Activated CD8-positive, alpha-beta memory T cell treated with anti-CD3 and anti-CD28 coated beads, Interleukin-2, amount 50 U/mL, for 24 hours (primary cell): Measurements from ENCODE around the gene AP1S1.
"Not testable (repeated sequence)": the region's sequence is repeated elsewhere in the genome, so short reads cannot be mapped to it uniquely, and the experiment has no call there.

Experiments used
- DNase-seq: peaks from one replicate; pipeline ENCODE4 v3.0.0-alpha.2; 2020; ENCODE audit errors: extremely low read depth

The AP1S1 gene

DNA sequence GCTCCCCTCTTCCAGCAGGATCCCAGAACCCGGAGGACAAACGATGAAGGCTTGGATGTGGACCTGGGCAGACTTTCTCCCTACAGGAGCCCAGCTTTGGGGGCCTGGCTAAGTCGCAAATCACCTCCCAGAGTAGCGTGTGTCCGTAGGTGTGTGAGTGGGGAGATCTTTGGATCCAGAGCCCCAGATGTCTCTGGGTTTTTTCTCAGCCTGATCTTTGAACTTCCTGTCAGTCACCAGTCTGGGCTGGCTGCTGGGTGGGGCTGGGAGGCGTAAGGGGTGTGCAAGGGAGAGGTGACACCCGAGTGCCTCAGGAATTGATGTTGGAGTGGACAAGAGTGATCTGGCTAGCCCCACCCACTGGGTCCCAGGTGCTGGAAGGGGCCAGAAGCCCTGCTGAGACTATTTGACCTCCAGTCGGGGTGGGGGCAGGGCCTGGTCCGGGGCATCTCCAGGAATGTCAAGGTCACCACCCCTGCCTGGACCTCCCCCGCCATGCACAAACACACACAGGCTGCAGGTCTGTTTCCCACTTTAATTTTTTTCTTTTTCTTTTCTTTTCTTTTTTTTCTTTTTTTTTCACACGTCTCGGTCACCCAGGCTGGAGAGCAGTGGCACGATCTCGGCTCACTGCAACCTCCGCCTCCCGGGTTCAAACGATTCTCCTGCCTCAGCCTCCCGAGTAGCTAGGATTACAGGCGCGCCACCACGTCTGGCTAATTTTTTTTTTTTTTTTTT lies 46.8 kb downstream of the AP1S1 start, which contains the start of gene MOGAT3:
Gene MOGAT3 (minus strand): TSS at position 175 of the 738 bp plus-strand sequence. CDS start 182 bp downstream, outside the sequence.
- no peak for DNase-seq

DNA sequence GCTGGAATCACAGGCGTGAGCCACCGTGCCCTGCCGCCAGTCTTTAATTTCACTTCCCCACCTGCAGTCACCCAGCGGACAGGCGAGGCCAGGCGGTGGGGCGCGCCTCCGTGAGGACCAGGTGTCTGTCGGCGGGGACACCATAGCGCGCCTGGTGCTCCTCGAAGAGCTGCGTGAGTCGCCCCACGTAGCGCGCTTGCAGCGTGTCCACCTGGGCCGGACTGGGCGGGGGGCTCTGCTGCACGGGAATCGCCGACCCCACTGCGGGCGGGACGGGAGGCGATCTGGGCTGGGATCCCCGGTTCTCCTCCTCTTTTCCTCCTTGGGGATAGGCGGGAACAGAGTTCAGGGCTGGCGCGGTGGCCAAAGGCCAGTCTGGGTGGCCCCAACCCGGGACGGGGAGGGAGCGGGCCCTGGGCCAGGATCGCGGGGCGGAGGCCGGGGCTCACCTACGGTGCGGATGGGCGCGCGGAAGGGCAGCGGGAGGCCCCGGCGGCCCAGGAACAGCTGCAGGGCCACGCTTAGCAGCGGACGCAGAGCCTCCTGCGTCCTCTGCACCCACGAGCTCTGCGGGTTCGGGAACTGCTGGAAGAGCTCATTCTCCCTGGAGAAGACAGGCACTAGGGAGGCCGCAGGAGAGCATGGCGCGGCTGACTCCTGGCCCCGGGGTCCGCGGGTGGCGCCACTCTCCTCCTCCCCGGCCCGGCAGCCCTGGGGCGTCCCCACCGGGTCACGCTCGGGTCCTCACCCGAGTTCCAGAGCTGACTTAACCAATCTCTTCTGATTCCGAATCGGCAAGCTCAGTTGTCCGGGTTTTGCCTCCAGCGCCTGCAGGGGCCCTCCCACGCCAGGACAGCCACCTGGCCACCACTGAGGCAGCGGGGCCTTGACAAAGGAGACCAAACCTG lies 47.7 kb downstream of the AP1S1 start:
- no peak for DNase-seq

DNA sequence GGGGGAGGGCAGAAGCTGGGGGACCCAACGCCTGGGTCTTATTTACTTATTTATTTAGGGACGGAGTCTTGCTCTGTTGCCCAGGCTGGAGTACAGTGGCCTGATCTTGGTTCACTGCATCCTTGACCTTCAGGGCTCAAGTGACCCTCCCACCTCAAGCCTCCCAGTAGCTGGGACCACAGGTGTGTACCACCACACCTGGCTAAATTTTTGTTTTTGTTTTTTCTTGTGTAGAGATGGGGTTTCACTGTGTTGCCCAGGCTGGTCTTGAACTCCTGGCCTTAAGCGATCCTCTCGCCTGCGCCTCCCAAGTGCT lies 48.3 kb downstream of the AP1S1 start:
- no peak for DNase-seq

DNA sequence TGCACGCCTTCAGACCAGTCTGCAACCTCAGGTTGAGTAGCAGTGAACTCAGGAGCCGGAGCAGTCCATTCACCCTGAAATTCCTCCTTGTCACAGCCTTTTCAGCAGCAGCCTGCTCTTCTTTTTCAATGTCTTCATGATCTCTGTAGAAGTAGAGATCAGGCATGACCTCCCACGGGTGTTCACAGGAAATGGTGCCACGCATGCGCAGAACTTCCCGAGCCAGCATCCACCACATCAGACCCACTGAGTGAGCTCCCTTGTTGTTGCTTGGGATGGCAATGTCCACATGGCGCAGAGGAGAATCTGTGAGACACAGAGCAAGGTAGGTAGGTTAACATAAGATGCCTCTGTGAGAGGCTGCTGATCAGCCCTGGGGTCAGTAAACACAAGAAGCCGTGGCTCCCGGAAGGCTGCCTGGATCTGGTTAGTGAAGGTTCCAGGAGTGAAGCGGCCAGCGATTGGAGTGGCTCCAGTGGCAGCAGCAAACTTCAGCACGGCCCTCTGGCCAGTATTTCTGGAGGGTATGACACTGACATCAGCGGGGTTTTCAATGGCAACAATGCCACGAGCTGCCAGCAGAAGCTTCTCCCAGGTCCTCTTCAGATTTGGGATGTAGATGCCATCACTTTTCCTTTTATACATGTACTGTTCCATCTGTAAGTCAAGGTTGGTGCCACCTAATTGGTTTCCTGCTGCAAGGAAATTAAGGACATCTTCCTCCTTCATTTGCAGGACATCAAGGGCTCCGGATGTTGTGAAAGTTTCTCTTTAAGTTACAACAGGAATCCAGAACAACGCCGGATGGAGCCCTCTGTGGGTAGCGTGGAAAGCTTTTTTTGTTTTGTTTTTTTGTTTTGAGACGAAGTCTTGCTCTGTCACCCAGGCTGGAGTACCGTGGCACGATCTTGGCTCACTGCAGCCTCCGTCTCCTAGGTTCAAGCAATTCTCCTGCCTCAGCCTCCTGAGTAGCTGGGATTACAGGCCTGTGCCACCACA lies 49.8 kb downstream of the AP1S1 start:
- DNase-seq = not testable (repeated sequence)

DNA sequence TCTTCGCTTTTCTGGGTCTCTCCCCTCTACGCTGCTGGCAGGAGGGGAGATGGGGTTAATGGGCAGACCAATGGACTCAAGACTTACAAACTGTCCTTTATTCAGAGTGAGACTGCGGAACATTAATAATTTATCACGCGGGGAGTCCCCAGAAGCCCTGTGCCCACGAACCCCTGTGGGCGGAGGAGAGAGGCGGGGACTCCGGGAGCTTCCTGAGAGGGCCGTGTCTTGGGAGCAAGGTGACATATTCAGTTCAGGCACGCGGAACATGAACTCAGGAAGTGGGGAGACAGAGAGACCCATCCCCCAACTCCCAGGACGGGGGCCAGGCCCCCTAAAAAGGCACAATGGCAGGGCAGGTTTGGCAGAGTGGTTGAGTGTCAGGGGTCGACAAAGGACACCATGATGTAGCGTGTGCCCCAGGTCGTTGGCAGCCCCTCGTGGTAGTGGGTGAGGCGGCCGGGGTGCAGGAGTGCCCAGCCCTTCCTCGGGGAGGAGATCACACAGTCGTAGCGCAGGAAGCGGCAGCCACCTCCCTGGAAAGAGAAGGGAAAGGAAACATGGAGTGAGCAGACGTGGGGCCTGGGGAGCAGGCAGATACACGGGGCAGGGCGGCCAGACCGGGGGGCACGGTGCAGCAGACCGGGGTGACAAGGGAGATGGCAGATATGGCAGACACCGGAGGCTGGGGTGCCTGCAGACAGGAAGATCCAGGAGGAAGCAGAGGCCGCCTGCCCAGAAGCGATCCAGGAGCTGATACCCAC lies 51.8 kb downstream of the AP1S1 start:
- DNase-seq = no peak

DNA sequence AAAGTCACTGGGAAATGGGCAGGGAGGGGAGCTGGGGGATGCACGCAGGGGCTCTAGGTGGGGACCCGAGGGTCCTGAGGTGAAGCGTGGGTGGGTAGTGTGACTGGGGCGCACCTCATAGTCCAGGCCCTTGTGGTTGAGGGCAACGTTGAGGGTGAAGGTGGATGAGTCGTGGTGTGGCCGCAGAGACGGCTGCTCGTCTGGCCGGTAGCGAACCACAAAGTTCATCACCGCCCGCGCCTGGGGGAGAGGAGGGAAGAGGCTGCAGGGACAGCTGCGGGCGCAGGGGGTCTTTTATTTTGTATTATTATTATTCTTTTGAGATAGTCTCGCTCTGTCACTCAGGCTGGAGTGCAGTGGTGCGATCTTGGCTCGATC lies 52.4 kb downstream of the AP1S1 start:
- DNase-seq = no peak

DNA sequence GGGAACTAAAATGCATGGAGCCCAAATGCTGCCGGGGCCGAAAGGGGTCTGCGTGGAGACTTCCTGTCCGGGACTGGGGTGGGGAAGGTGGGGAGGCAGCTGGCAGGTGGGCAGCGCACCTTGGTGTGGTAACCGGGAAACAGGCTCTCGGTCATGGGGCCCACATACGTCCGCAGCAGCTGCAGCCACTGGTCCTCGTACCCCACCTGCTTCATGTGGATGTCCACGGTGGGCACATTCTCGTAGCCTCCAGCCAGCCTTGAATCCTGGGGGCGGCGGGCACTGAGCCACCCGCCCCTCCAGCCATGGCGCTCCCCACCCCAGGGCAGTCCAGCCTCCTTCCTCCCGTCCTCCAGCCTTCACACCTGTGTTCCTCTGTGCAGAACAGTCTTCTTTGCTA lies 53.2 kb downstream of the AP1S1 start:
- DNase-seq = no peak

DNA sequence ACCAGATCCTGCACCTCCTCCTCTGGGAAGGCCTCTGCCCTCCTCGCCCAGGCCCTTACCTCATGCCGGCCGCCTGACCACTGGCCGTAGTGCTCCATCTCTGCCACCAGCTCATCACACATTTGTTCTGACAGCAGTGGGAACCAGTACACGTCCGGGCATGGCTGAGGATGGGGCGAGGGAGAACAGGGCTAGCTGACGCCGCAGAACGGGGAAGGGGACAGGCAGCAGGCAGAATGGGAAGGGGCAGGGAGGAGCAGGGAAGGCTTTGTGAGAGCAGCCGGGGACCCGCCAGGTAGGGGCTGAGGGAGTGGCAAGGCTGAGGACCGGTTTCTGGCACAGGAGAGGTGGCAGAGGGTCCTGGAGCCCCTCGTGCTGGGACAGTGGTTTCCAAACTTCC lies 54.5 kb downstream of the AP1S1 start:
- no peak for DNase-seq

DNA sequence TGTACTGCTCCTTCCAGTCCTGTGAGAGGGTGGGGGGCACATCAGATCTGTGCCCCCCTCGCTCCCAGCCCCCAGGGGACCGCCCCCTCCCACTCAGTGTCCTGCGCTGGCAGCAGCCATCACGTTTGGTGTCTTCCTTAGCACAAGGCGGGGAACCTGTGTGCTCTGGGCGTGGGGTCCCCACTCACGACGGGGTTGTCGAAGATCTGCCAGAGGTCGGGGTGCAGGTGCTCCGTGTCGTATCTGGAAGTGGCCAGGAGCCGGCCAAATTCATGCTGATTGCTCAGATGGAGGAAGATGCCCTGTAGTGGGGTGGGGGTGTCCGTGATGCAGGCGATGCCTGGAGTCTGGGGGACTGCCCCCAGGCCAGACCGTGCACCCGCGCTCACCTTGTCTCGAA lies 55.9 kb downstream of the AP1S1 start:
- no peak for DNase-seq
